Endothelial cell of umbilical vein (primary cell): Measurements from ENCODE around the gene HOXB4. TPM values are rescaled to one million over a fixed set of nuclear protein-coding genes. Genes with fewer than 3 reads are reported as not detected.
A peak's percentile ranks its signal among the peaks of the same experiment; 100 is the strongest.

Source experiments
- BruUV-seq: library from RNA; stranded (reverse); fragments of 400-500 nt; replicated peaks from 2 replicates; lab custom pipeline; 2021; lab: Mats Ljungman, UMichigan
- CTCF ChIA-PET: fragments of 300-600, 350-600 bp; sonication (Branson Sonifier 250); formaldehyde crosslinking; loops from one replicate; lab custom pipeline; 2021; ENCODE audit warnings: antibody characterized with exemption, inconsistent platforms; lab: Charles Lee
- POLR2A ChIA-PET: fragments of 300-600, 350-600 bp; sonication (Branson Sonifier 250); formaldehyde crosslinking; loops from one replicate; lab custom pipeline; 2021; ENCODE audit warnings: antibody characterized with exemption, inconsistent platforms; lab: Charles Lee
- DNase-seq: peaks from one replicate; pipeline ENCODE4 v3.0.0-alpha.2; 2011; ENCODE audit warnings: low read depth, low spot score
- FAIRE-seq: peaks from 2 replicates; lab custom pipeline; 2011; peaks lifted over from hg19 to GRCh38; lab: Jason Lieb, UNC
- H2AFZ ChIP-seq: 2 replicates; pipeline ENCODE4 v1.6.0; 2012; ENCODE audit warnings: low read depth, low read length, control low read depth, inconsistent platforms
- H3K27ac ChIP-seq: 2 replicates; pipeline ENCODE4 v1.5.1; 2011; ENCODE audit warnings: low read depth, mild to moderate bottlenecking, control low read depth, low read length, moderate library complexity; ENCODE audit not compliant: insufficient read depth
- H3K27me3 ChIP-seq, 2 experiments: 2 replicates each; pipeline versions ENCODE4 v1.6.0 to v1.6.1; 2011; ENCODE audit warnings: low read length in 2 of 2, mixed read lengths in 1 of 2; ENCODE audit not compliant: control insufficient read depth in 2 of 2, insufficient read depth in 2 of 2
- H3K36me3 ChIP-seq, 2 experiments: 2 replicates in 1 of 2; 3 replicates in 1 of 2; pipeline ENCODE4 v1.5.1; 2011; ENCODE audit warnings: low read length in 2 of 2, mild to moderate bottlenecking in 1 of 2, moderate library complexity in 1 of 2; ENCODE audit not compliant: control insufficient read depth in 2 of 2, insufficient read depth in 2 of 2; ENCODE audit errors: extremely low read depth in 1 of 2
- H3K4me1 ChIP-seq: 3 replicates; pipeline ENCODE4 v1.5.1; 2011; ENCODE audit warnings: mild to moderate bottlenecking, low read length; ENCODE audit not compliant: control insufficient read depth, insufficient read depth; ENCODE audit errors: extremely low read depth
- H3K4me2 ChIP-seq: 2 replicates; pipeline ENCODE4 v1.6.1; 2011; ENCODE audit warnings: low read length, control low read depth, mixed read lengths; ENCODE audit not compliant: insufficient read depth
- H3K4me3 ChIP-seq, 3 experiments: fragments of 200-600 bp in 1 of 3; sonication (generic), shearing (Covaris generic) in 1 of 3; replicated peaks in 1 of 3; 2 replicates each; pipeline ENCODE4 v1.5.1; 2011 to 2016; ENCODE audit warnings: control low read depth in 3 of 3, low read length in 3 of 3, mild to moderate bottlenecking in 2 of 3, inconsistent platforms in 1 of 3, low read depth in 1 of 3, moderate library complexity in 1 of 3; ENCODE audit not compliant: insufficient read depth in 1 of 3
- H3K79me2 ChIP-seq: 2 replicates; pipeline ENCODE4 v1.6.0; 2012; ENCODE audit warnings: low read length, inconsistent platforms; ENCODE audit not compliant: control insufficient read depth, insufficient read depth
- H3K9ac ChIP-seq: replicated peaks from 2 replicates; pipeline ENCODE3; 2011; ENCODE audit warnings: low read length, control low read depth; ENCODE audit not compliant: insufficient read depth; ENCODE audit errors: extremely low read depth
- H3K9me1 ChIP-seq: replicated peaks from 3 replicates; pipeline ENCODE4 v1.6.0; 2011; ENCODE audit warnings: mild to moderate bottlenecking, low read length; ENCODE audit not compliant: control insufficient read depth, insufficient read depth; ENCODE audit errors: extremely low read depth
- H3K9me3 ChIP-seq: replicated peaks from 2 replicates; pipeline ENCODE4 v1.5.1; 2012; ENCODE audit warnings: low read length, inconsistent platforms; ENCODE audit not compliant: control insufficient read depth, insufficient read depth
- H4K20me1 ChIP-seq: replicated peaks from 2 replicates; pipeline ENCODE3; 2011; ENCODE audit warnings: mild to moderate bottlenecking, low read length; ENCODE audit not compliant: control insufficient read depth, insufficient read depth; ENCODE audit errors: extremely low read depth
- CTCF ChIP-seq, 2 donors: IDR thresholded peaks; 1 replicate in 1 of 2; 2 replicates in 1 of 2; pipeline ENCODE4 v1.5.1; 2011; ENCODE audit warnings: low read length in 2 of 2, mild to moderate bottlenecking in 2 of 2, moderate library complexity in 2 of 2, control low read depth in 1 of 2, inconsistent platforms in 1 of 2, low read depth in 1 of 2; ENCODE audit not compliant: insufficient read depth in 1 of 2; ENCODE audit errors: extremely low read depth in 1 of 2
- GATA2 ChIP-seq: IDR thresholded peaks from 2 replicates; pipeline ENCODE4 v1.7.0; 2011; ENCODE audit warnings: low read depth, mild to moderate bottlenecking, moderate library complexity, mixed read lengths, low read length; ENCODE audit not compliant: insufficient read length, insufficient read depth
- JUN ChIP-seq: IDR thresholded peaks from 2 replicates; pipeline ENCODE4 v1.6.1; 2011; ENCODE audit warnings: borderline replicate concordance, low read depth; ENCODE audit not compliant: insufficient read length, insufficient read depth
- dilution Hi-C: fragments of 300-500 bp; cut with MboI; formaldehyde crosslinking; loops from one replicate; pipeline ENCODE4 v1.15.0; 2019; ENCODE audit warnings: low sequenced_read_pairs; ENCODE audit not compliant: extremely low pct_ligation_motif_present
- intact Hi-C: fragments of 100-400 bp; cut with micrococcal nuclease; formaldehyde crosslinking; loops from one replicate; pipeline ENCODE4 v1.10.0; 2022
- polyA plus RNA-seq, 4 experiments: library from polyadenylated mRNA; depleted of rRNA in 3 of 4; stranded (reverse) in 3 of 4; unstranded in 1 of 4; fragments of >200 nt; gene quantifications; 2 replicates each; pipeline versions ENCODE4 v1.2.1 to v1.2.3, GENCODE V29; 2011 to 2012; ENCODE audit warnings: missing spikeins in 1 of 4
- total RNA-seq: library from RNA; stranded (reverse); gene quantifications from 2 replicates; pipeline ENCODE4 v1.2.3, GENCODE V29; 2021

Gene HOXB4
- total and polyA plus RNA-seq, 2 donors (not counting 3 experiments of a cell fraction or from before 2014, with no cell fraction given) = 4.6 to 13.1 TPM

GRCh38 chr17:48561884-48562810 is 16.0 kb downstream of the HOXB4 start:
- CTCF ChIA-PET = interaction anchor here (1.1 to 1.4 kb wide), 2 partner anchors 8 to 16 kb away, joined by 3 read pairs; partner anchors contain the start of gene HOXB4
- peaks cover 0 to 5% of the 10 kb centered on the region in 2 experiments for H3K36me3 ChIP-seq

More at GRCh38 chr17:48561884-48562810, 16.0 kb downstream of the HOXB4 start:
- Histone ChIP-seq H3K9me1 (no peaks in the 10 kb centered on the region), H4K20me1 (no peaks in the 10 kb centered on the region), H2AFZ (no peak overlapping the region), H3K9me3 (no peaks in the 10 kb centered on the region), H3K9ac (no peak overlapping the region), H3K27ac (no peak overlapping the region), H3K79me2 (peaks cover 71% of the 10 kb centered on the region), H3K4me3 (no peak overlapping the region), H3K4me2 (no peak overlapping the region), H3K4me1 (peaks cover 32% of the 10 kb centered on the region), H3K27me3 (no peaks in the 10 kb centered on the region)
- TF ChIP-seq CTCF (IDR thresholded peaks at IDR 0.05; ENCODE audit: extremely low read depth in 1 of 2, insufficient read depth in 1 of 2, low read depth in 1 of 2, low read length in 2 of 2) (peak; percentile 34 to 51), JUN (no peak), GATA2 (no peak)
- intact Hi-C loops = loop anchor here (2.0 kb wide), 1 partner anchor 13 kb away; no protein-coding TSS in a partner anchor
- POLR2A ChIA-PET = no interaction called here
- DNase-seq (no peak), FAIRE-seq (no peak)
- dilution Hi-C loops = no loop called here
- BruUV-seq = no TSS peak
